Heart left ventricle (tissue), 13 donors: ENCODE measurements around the gene DGKG.

Source experiments
- CTCF ChIP-seq, 12 donors: fragments of 200-600 bp; sonication (generic) in 4 of 12; IDR thresholded peaks; one replicate each; pipeline versions ENCODE4 v1.5.0 to v1.8.0; 2018 to 2022; ENCODE audit warnings: antibody characterized with exemption in 12 of 12, mild to moderate bottlenecking in 5 of 12
- POLR2A ChIP-seq, 2 donors: fragments of 450-650 bp; IDR thresholded peaks; one replicate each; pipeline ENCODE4 v1.6.1; 2017; ENCODE audit warnings: antibody characterized with exemption in 2 of 2, mild to moderate bottlenecking in 2 of 2, moderate library complexity in 2 of 2
- donor health status: ischemic (EF 13 %, LVEDD 7.1; RV severe dilation, severe dysfunction).
- donor health status: DM: no; HTN: yes; CAD: no.
- donor health status: DM: no; HTN: no; CAD: no.
- donor health status: ischemic (EF 25% LVEDD 6.9; RV normal size, moderate dysfunction).
- donor health status: ischemic (EF 25% LVEDD 5.7; RV mildly dilated, moderate dysfunction).
- donor health status: ischemic (EF 35%, LVEDD 5.7; RV mildly dilated, moderate dysfunction).
- donor health status: nonischemic (EF 11% LVEDD 7.7; RV severe dilation, severe dysfunction).
- donor health status: DM: yes; HTN: yes; CAD: no.
- donor health status: PGD.
- donor health status: ischemic (EF 29% LVEDD 5.4; RV normal size, mild dysfunction).
- donor health status: nonischemic (EF 23%, LVEDD 6.1; RV moderate dilation, normal function).

- no peak for TF ChIP-seq POLR2A (IDR thresholded peaks at IDR 0.05)
- TF ChIP-seq CTCF (IDR thresholded peaks at IDR 0.05): no peak
Observed at GRCh38 chr3:186160691-186161243, 201.3 kb downstream of the DGKG start.
